Measurements from ENCODE around the gene SPNS2.

The SPNS2 gene

DNA sequence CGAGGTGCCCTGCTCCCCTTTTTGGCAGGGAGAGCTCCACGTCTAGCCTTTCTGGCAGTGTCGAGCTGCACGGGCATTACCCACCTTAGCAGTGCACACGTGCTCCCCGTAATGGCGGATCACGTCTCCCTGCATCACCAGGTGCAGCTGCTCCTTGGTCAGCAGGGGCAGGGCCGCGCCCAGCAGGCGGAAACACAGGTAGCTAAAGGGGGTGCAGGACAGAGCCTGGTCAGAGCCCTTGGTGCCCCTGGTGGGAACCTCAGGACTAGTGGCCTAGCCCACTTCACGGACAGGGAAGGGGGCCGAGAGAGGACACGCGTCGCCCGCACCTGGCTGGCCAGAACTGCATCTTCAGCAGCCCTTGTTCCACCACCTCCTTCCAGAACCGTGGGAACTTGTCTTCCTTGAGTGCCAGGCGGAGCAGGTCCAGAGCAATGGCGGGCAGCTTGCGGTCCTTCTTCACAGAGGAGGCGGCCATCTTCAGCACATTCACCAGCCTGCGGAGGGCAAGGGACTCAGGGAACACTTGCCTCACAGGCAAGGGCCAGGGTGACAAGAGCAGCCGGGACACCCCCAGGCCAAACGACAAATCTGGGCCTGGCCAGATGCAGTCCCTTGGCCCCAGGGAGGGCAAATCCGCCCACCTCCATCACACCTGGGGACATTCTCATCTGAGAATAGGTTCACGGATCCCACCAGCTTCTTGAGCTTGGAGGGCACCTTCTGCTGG, 53.3 kb downstream of the SPNS2 start:
- no peak for DNase-seq

GRCh38 chr17:4553669-4554068, 55.0 kb downstream of the SPNS2 start:
- DNase-seq = no peak

- DNase-seq = no peak
Observed at GRCh38 chr17:4554441-4554996, 55.8 kb downstream of the SPNS2 start.

- DNase-seq = peak; percentile 92 to 95 (median 94)
Observed at GRCh38 chr17:4554997-4555799, 56.5 kb downstream of the SPNS2 start, which contains the start of gene MYBBP1A. Gene MYBBP1A (minus strand): TSS chr17:4555384. CDS start chr17:4555324, 60 bp downstream.

GRCh38 chr17:4555873-4556759, 57.4 kb downstream of the SPNS2 start:
- DNase-seq = no peak

DNA sequence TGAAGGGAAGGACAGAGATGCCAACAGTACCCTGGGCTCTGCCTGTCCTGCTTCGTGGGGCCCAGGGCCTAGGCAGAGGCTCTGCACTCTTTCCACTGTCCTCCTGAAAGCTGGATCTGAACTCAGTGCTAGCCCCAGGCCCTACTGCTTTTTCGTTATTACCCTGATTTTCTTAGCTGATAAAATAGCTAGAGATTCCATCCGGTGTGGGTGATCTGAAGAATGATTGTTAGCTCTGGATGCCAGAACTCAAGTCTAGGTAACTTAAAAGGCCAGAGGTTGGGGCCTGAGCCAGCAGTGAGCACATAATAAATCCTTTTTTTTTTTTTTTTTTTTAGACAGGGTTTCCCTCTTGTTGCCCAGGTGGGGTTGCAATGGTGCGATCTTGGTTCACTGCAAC, 58.3 kb downstream of the SPNS2 start:
- DNase-seq = no peak

GRCh38 chr17:4557626-4558346, 59.1 kb downstream of the SPNS2 start:
- DNase-seq = no peak

- no peak for DNase-seq
Observed at GRCh38 chr17:4558347-4558971, 59.8 kb downstream of the SPNS2 start.

DNA sequence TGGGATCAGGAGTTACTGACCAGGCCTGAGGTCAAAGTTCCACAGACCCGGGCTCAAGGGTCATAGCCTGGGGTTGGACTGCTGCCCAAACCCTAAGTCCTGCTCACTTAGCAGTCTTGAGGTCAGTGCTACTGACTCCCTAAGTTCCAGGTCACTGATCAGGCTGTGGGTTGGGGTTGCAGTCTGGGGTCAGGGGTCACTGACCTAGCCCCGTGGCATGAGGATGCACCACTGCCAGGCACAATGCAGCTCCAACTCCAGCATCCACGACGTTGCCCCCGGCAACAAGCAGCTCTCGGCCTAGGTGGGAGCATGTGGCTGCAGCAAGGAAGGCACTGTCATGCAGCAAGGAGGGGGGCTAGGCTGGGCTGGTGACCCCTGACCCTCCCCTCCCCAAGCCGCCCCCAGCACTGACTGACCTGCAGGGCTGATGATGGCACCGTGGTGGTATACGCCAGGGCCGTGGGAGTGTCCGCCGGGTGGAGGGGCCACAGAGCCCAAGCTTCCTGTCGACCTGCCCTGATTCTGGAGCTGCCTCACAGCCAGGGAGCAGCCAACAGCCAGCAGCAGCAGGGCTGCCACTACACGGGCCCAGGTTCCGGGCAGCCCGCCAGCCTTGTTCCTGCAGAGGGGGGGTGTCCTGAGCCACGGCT, 60.6 kb downstream of the SPNS2 start:
- no peak for DNase-seq

- no peak for DNase-seq
Observed at GRCh38 chr17:4559966-4560365, 61.3 kb downstream of the SPNS2 start.

GRCh38 chr17:4560421-4560820, 61.7 kb downstream of the SPNS2 start, which contains the start of gene GGT6:
Gene GGT6 (minus strand): TSS chr17:4560577. CDS start chr17:4560521, 56 bp downstream.
- no peak for DNase-seq

DNA sequence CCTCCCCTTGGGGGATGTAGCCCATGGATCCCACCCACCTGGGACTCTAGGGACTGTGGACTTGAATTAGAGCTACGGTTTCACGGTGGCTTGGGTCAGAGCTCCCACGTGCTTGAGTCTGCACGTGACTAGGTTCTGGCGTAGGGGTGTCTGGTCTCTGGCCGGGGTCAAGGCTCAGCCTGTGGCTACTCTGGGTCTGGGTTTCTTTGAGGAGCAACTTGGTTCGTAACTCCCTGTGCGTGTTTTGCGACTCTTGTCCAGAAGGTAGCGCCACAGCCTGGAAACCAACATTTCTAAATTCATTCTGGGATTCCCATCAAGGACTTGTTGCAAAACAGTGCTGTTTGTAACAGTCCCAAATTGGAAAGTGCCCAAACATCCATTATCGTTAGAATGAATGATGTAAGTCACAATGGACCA, 62.2 kb downstream of the SPNS2 start:
- no peak for DNase-seq

- DNase-seq = no peak
Observed at GRCh38 chr17:4562015-4562969, 63.6 kb downstream of the SPNS2 start.

- peak in 1 of 4 experiments; percentile 24 for DNase-seq
Observed at GRCh38 chr17:4565209-4566141, 66.8 kb downstream of the SPNS2 start.

DNA sequence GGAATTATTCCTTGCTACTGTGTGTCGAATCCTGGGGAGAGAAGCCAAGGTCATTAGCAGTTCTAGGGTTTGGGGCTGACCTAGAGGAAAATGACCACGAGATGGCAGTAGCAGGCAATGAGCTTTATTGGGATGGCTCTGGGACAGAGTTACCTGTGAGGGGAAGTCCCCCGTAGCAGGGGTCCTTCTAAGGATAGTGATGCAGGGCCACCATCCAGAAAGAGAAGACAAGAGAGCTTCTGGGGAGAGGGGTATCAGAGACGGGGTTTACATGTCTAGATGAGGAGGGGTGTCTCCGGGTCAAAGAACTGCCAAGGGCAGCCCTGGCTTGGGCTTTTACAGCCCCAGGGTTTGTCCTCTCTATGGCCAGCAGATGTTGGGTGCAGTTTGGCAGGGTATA, 68.1 kb downstream of the SPNS2 start:
- DNase-seq = no peak

- no peak for DNase-seq
Observed at GRCh38 chr17:4569591-4569990, 70.9 kb downstream of the SPNS2 start.

DNA sequence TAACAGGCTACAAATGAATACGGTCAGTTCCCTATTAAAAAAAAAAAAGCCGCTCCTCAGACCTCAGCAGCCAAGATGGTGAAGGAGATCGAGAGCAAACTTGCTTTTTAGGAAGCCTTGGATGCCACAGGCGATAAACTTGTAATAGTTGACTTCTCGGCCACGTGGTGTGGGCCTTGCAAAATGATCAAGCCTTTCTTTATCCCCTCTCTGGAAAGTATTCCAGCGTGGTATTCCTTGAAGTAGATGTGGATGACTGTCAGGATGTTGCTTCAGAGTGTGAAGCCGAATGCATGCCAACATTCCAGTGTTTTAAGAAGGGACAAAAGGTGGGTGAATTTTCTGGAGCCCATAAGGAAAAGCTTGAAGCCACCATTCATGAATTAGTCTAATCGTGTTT, 73.5 kb downstream of the SPNS2 start:
- DNase-seq = no peak

- no peak for DNase-seq
Observed at GRCh38 chr17:4573115-4573514, 74.4 kb downstream of the SPNS2 start.

DNA sequence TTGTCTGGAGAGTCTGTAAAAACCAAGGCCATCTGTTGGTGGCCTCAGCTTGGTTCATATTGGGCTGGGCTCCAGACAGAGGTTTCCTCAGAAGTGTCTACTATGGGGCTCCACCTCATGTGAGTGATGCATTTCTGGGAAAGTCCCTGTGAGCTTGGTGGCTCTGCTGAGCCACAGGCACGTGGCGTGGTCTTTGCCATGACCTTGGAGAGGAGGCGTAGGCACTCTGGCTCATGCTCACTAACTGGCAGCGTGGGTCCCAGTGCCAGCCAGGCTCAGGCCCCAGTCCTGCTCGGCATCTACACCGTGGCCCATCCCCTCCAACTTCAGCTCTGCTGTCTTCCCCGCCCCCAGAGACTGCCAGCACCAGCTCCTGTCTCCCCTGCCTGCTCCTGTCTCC, 75.0 kb downstream of the SPNS2 start:
- DNase-seq = no peak
